ENCODE measurements around the gene YJU2.
"Not testable (repeated sequence)": the region's sequence is repeated elsewhere in the genome, so short reads cannot be mapped to it uniquely, and the experiment has no call there.

YJU2 gene

GRCh38 chr19:4228765-4229178, 18.1 kb upstream of the YJU2 start:
- no peak for DNase-seq (ENCODE audit: low read depth)

- DNase-seq (ENCODE audit: low read depth), result no peak
Measured at GRCh38 chr19:4229179-4229931, 17.5 kb upstream of the YJU2 start, which contains the start of gene EBI3. TSS of gene EBI3 (plus strand) at chr19:4229523. CDS start at chr19:4229551, 28 bp downstream.

- DNase-seq (ENCODE audit: low read depth), result not testable (repeated sequence)
Measured at GRCh38 chr19:4230237-4230636, 16.6 kb upstream of the YJU2 start.

- not testable (repeated sequence) for DNase-seq (ENCODE audit: low read depth)
Measured at GRCh38 chr19:4231521-4231920, 15.4 kb upstream of the YJU2 start.

- not testable (repeated sequence) for DNase-seq (ENCODE audit: low read depth)
Measured at GRCh38 chr19:4232139-4232538, 14.7 kb upstream of the YJU2 start.

- no peak for DNase-seq (ENCODE audit: low read depth)
Measured at GRCh38 chr19:4232614-4233281, 14.1 kb upstream of the YJU2 start.

- peak; percentile 26 for DNase-seq (ENCODE audit: low read depth)
Measured at GRCh38 chr19:4233282-4233853, 13.5 kb upstream of the YJU2 start.

- DNase-seq (ENCODE audit: low read depth), result no peak
Measured at GRCh38 chr19:4234142-4234861, 12.6 kb upstream of the YJU2 start.

GRCh38 chr19:4234862-4235201, 12.0 kb upstream of the YJU2 start:
- no peak for DNase-seq (ENCODE audit: low read depth)

- not testable (repeated sequence) for DNase-seq (ENCODE audit: low read depth)
Measured at GRCh38 chr19:4237510-4237909, 9.4 kb upstream of the YJU2 start.

- no peak for DNase-seq (ENCODE audit: low read depth)
Measured at GRCh38 chr19:4238831-4239230, 8.0 kb upstream of the YJU2 start.

- no peak for DNase-seq (ENCODE audit: low read depth)
Measured at GRCh38 chr19:4241824-4242430, 5.0 kb upstream of the YJU2 start.

GRCh38 chr19:4245938-4246337, 942 bp upstream of the YJU2 start:
- DNase-seq (ENCODE audit: low read depth), result not testable (repeated sequence)

GRCh38 chr19:4256563-4256962, 9.7 kb downstream of the YJU2 start:
- no peak for DNase-seq (ENCODE audit: low read depth)

GRCh38 chr19:4257025-4257424, 10.1 kb downstream of the YJU2 start:
- no peak for DNase-seq (ENCODE audit: low read depth)

- no peak for DNase-seq (ENCODE audit: low read depth)
Measured at GRCh38 chr19:4258181-4258580, 11.3 kb downstream of the YJU2 start.

- DNase-seq (ENCODE audit: low read depth), result no peak
Measured at GRCh38 chr19:4260613-4261191, 13.8 kb downstream of the YJU2 start.

GRCh38 chr19:4264812-4265211, 17.9 kb downstream of the YJU2 start:
- no peak for DNase-seq (ENCODE audit: low read depth)

- no peak for DNase-seq (ENCODE audit: low read depth)
Measured at GRCh38 chr19:4266253-4267000, 19.5 kb downstream of the YJU2 start.

GRCh38 chr19:4267101-4267900, 20.4 kb downstream of the YJU2 start:
- peak; percentile 27 for DNase-seq (ENCODE audit: low read depth)
